H1 (cell line): ENCODE results near the gene HLA-A. TPM values are rescaled to one million over a fixed set of nuclear protein-coding genes. Genes with fewer than 3 reads are reported as not detected.

Experiments used
- CBX5 ChIP-seq: fragments of 300-800, 300-1000 bp; sonication (generic); IDR thresholded peaks from 2 replicates; pipeline ENCODE4 v1.7.1; 2016; ENCODE audit warnings: antibody characterized with exemption, low read length, low read depth
- CTCF ChIP-seq, 3 experiments: IDR thresholded peaks; 1 replicate in 2 of 3; 2 replicates in 1 of 3; pipeline versions ENCODE4 v1.5.1 to v1.6.1; 2011; ENCODE audit warnings: low read length in 3 of 3, mild to moderate bottlenecking in 3 of 3, inconsistent platforms in 2 of 3, low read depth in 1 of 3, moderate library complexity in 1 of 3; ENCODE audit not compliant: insufficient read depth in 1 of 3; ENCODE audit errors: control extremely low read depth in 1 of 3
- KDM1A ChIP-seq: fragments of 200-600, 300-600 bp; sonication (generic); IDR thresholded peaks from 2 replicates; pipeline ENCODE4 v1.7.1; 2016; ENCODE audit warnings: mild to moderate bottlenecking, low read length, borderline replicate concordance
- polyA plus RNA-seq, 7 experiments: library from polyadenylated mRNA; depleted of rRNA in 3 of 7; stranded (reverse) in 5 of 7; unstranded in 2 of 7; fragments of >200 nt in 5 of 7; fragments of 200-250 nt in 2 of 7; gene quantifications; 1 replicate in 5 of 7; 2 replicates in 1 of 7; 4 replicates in 1 of 7; pipeline versions ENCODE4 v1.2.1 to v1.2.3, GENCODE V29; 2011 to 2013; ENCODE audit warnings: missing spikeins in 2 of 7, mixed read lengths in 2 of 7
- total RNA-seq: library from RNA; stranded (reverse); fragmentation: NEBNext Ultra II Directional; extraction: Animal tissue kit (Norgen Biotek cat#: 25700); gene quantifications from 2 replicates; pipeline ENCODE4 v1.2.1, GENCODE V29; 2021

HLA-A gene
- total and polyA plus RNA-seq, 2 of the 8 experiments (the other 6 are each of a cell fraction or from before 2014, with no cell fraction given), result 221 to 474 TPM

DNA sequence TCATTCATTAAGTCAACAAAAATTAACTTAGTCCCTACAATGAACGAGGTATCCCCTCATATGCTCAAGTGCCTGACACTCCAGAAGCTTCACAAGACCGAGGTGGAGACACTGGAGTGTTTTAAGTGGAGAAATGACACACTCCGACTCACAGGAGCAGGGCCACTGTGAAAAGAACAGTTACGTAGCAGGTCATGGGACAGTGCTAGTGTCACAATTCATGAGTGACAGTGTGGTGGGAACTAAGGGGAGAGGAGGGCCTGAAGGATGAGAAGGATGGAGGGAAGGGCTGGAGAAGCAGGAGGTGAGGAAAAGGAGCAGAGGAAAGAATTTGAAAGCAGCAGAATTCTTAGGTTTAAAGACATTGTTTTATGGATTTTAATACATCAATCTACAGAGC lies 1.3 kb upstream of the HLA-A start (continued):
- TF ChIP-seq CTCF (IDR thresholded peaks at IDR 0.05; ENCODE audit: control extremely low read depth in 1 of 3, insufficient read depth in 1 of 3, low read depth in 1 of 3, low read length in 3 of 3), result no peak
- TF ChIP-seq CBX5, result no peak
- no peak for TF ChIP-seq KDM1A
